H9 (cell line): ENCODE measurements around the gene PIMREG. TPM values are rescaled to one million over a fixed set of nuclear protein-coding genes. Genes with fewer than 3 reads are reported as not detected.

Source experiments
- DNase-seq: peaks from one replicate; pipeline ENCODE4 v3.0.0-alpha.2; 2017
- H2AFZ ChIP-seq: one replicate; pipeline ENCODE4 v1.6.1; 2013; ENCODE audit warnings: mild to moderate bottlenecking, low read length, control low read depth, moderate library complexity
- H2AK5ac ChIP-seq: 2 replicates; pipeline ENCODE4 v1.6.1; 2013; ENCODE audit warnings: low read length, control low read depth, mixed read lengths; ENCODE audit not compliant: insufficient read length
- H2BK120ac ChIP-seq: one replicate; pipeline ENCODE4 v1.6.1; 2013; ENCODE audit warnings: low read depth, mild to moderate bottlenecking, low read length, control low read depth, inconsistent platforms; ENCODE audit not compliant: poor library complexity, severe bottlenecking
- H2BK12ac ChIP-seq: 2 replicates; pipeline ENCODE4 v1.6.1; 2013; ENCODE audit warnings: low read length, control low read depth, mixed read lengths, low read depth; ENCODE audit not compliant: insufficient read length
- H2BK15ac ChIP-seq: 2 replicates; pipeline ENCODE4 v1.6.1; 2013; ENCODE audit warnings: low read depth, low read length, control low read depth
- H2BK20ac ChIP-seq: one replicate; pipeline ENCODE4 v1.6.1; 2013; ENCODE audit warnings: low read depth, mild to moderate bottlenecking, low read length, control low read depth, inconsistent platforms; ENCODE audit not compliant: poor library complexity, severe bottlenecking
- H2BK5ac ChIP-seq: 2 replicates; pipeline ENCODE4 v1.6.1; 2013; ENCODE audit warnings: low read length, control low read depth, mixed read lengths; ENCODE audit not compliant: insufficient read length
- H3K14ac ChIP-seq: 2 replicates; pipeline ENCODE4 v1.6.1; 2013; ENCODE audit warnings: low read length, control low read depth; ENCODE audit not compliant: insufficient read depth
- H3K18ac ChIP-seq: 2 replicates; pipeline ENCODE4 v1.6.1; 2013; ENCODE audit warnings: low read depth, mild to moderate bottlenecking, mixed read lengths, low read length, control low read depth; ENCODE audit not compliant: insufficient read length
- H3K23ac ChIP-seq: 2 replicates; pipeline ENCODE4 v1.6.1; 2013; ENCODE audit warnings: low read length, control low read depth, mixed read lengths, low read depth; ENCODE audit not compliant: insufficient read length
- H3K23me2 ChIP-seq: 2 replicates; pipeline ENCODE4 v1.6.1; 2013; ENCODE audit warnings: low read depth, mild to moderate bottlenecking, mixed read lengths, low read length, control low read depth; ENCODE audit not compliant: insufficient read length, poor library complexity, severe bottlenecking
- H3K27ac ChIP-seq: 2 replicates; pipeline ENCODE4 v1.5.1; 2013; ENCODE audit warnings: low read length, control low read depth, mixed read lengths, low read depth; ENCODE audit not compliant: insufficient read length
- H3K27me3 ChIP-seq: 2 replicates; pipeline ENCODE4 v1.6.1; 2013; ENCODE audit warnings: low read length, control low read depth, inconsistent platforms; ENCODE audit not compliant: insufficient read depth
- H3K4ac ChIP-seq: 2 replicates; pipeline ENCODE4 v1.6.1; 2013; ENCODE audit warnings: low read depth, mild to moderate bottlenecking, control low read depth, inconsistent platforms, low read length, moderate library complexity
- H3K4me1 ChIP-seq: 2 replicates; pipeline ENCODE4 v1.6.1; 2013; ENCODE audit warnings: low read length, control low read depth, inconsistent platforms; ENCODE audit not compliant: insufficient read depth
- H3K4me2 ChIP-seq: 2 replicates; pipeline ENCODE4 v1.6.1; 2013; ENCODE audit warnings: low read length, control low read depth, mixed read lengths; ENCODE audit not compliant: insufficient read length, insufficient read depth
- H3K56ac ChIP-seq: 2 replicates; pipeline ENCODE4 v1.6.1; 2013; ENCODE audit warnings: low read depth, mild to moderate bottlenecking, mixed read lengths, low read length, control low read depth; ENCODE audit not compliant: insufficient read length
- H3K79me1 ChIP-seq: 2 replicates; pipeline ENCODE4 v1.6.1; 2013; ENCODE audit warnings: low read depth, mild to moderate bottlenecking, moderate library complexity, low read length, control low read depth, inconsistent platforms; ENCODE audit not compliant: insufficient read depth, poor library complexity, severe bottlenecking
- H3K79me2 ChIP-seq: 2 replicates; pipeline ENCODE4 v1.6.1; 2013; ENCODE audit warnings: low read length, control low read depth, inconsistent platforms; ENCODE audit not compliant: insufficient read depth
- H3K9ac ChIP-seq: 2 replicates; pipeline ENCODE4 v1.6.1; 2013; ENCODE audit warnings: low read length, control low read depth, mixed read lengths; ENCODE audit not compliant: insufficient read length; ENCODE audit errors: extremely low read depth
- H3K9me3 ChIP-seq: one replicate; pipeline ENCODE4 v1.6.1; 2013; ENCODE audit warnings: low read depth, low read length, inconsistent platforms; ENCODE audit not compliant: control insufficient read depth
- H3T11ph ChIP-seq: one replicate; pipeline ENCODE4 v1.6.1; 2013; ENCODE audit warnings: mild to moderate bottlenecking, low read length, control low read depth, inconsistent platforms
- H4K20me1 ChIP-seq: one replicate; pipeline ENCODE4 v1.6.1; 2013; ENCODE audit not compliant: control insufficient read depth, insufficient read length, insufficient read depth
- H4K5ac ChIP-seq: 2 replicates; pipeline ENCODE4 v1.6.1; 2013; ENCODE audit warnings: low read depth, mild to moderate bottlenecking, mixed read lengths, low read length, control low read depth; ENCODE audit not compliant: insufficient read length
- H4K8ac ChIP-seq: replicated peaks from 2 replicates; pipeline ENCODE4 v1.6.1; 2013; ENCODE audit warnings: low read length, control low read depth, mixed read lengths, low read depth; ENCODE audit not compliant: insufficient read length
- H4K91ac ChIP-seq: 2 replicates; pipeline ENCODE4 v1.6.1; 2013; ENCODE audit warnings: low read depth, mild to moderate bottlenecking, moderate library complexity, mixed read lengths, low read length, control low read depth; ENCODE audit not compliant: insufficient read length
- H3K27ac Mint-ChIP-seq, 3 experiments: 2 replicates in 2 of 3; 3 replicates in 1 of 3; pipeline ENCODE4 v1.8.0; 2020 to 2021; ENCODE audit warnings: mixed read lengths in 3 of 3, mild to moderate bottlenecking in 1 of 3, moderate library complexity in 1 of 3
- H3K27me3 Mint-ChIP-seq: 2 replicates; pipeline ENCODE4 v1.8.0; 2021; ENCODE audit warnings: low read depth, mild to moderate bottlenecking, moderate library complexity, mixed read lengths
- H3K36me3 Mint-ChIP-seq, 3 experiments: 2 replicates in 2 of 3; 3 replicates in 1 of 3; pipeline ENCODE4 v1.8.0; 2020 to 2021; ENCODE audit warnings: low read depth in 3 of 3, mixed read lengths in 3 of 3; ENCODE audit not compliant: insufficient read depth in 1 of 3
- H3K4me1 Mint-ChIP-seq, 2 experiments: 2 replicates each; pipeline ENCODE4 v1.8.0; 2020; ENCODE audit warnings: mixed read lengths in 2 of 2
- H3K4me3 Mint-ChIP-seq, 2 experiments: 2 replicates in 1 of 2; 3 replicates in 1 of 2; pipeline ENCODE4 v1.8.0; 2020 to 2021; ENCODE audit warnings: mild to moderate bottlenecking in 2 of 2, mixed read lengths in 2 of 2, moderate library complexity in 1 of 2
- H3K9me3 Mint-ChIP-seq, 2 experiments: 2 replicates in 1 of 2; 3 replicates in 1 of 2; pipeline ENCODE4 v1.8.0; 2020; ENCODE audit warnings: mild to moderate bottlenecking in 2 of 2, mixed read lengths in 2 of 2, moderate library complexity in 1 of 2
- WGBS: extraction: QIAGEN DNeasy Blood & Tissue Kit; methylation state at CpG from one replicate; pipeline ENCODE4 v1.1.7; 2013; ENCODE audit warnings: missing lambda C conversion rate, low lambda C conversion rate, mixed read lengths; ENCODE audit not compliant: insufficient read length; ENCODE audit errors: extremely low coverage; 5-methylcytosine and 5-hydroxymethylcytosine counted together
- total RNA-seq: library from RNA; stranded (reverse); gene quantifications from 2 replicates; pipeline ENCODE4 v1.2.1, GENCODE V29; 2021
- TF ChIP-seq, protein P1 (sequence below): fragments of 200-600 bp; sonication (generic); conservative IDR thresholded peaks from 3 replicates; pipeline ENCODE4 v1.8.0; 2021; ENCODE audit warnings: antibody characterized with exemption, mild to moderate bottlenecking

Gene PIMREG
- total RNA-seq, 1 experiment from 2014 or later = 91.6 TPM

- Histone ChIP-seq H3K4ac (no peak overlapping the region), H2AK5ac (no peak overlapping the region), H3K4me2 (no peak overlapping the region), H3K79me1 (no peaks in the 10 kb centered on the region), H3K23ac (no peak overlapping the region), H4K20me1 (no peaks in the 10 kb centered on the region), H3K23me2 (no peaks in the 10 kb centered on the region), H3K9me3 (no peaks in the 10 kb centered on the region), H2BK5ac (no peak overlapping the region), H3K56ac (no peak overlapping the region), H4K91ac (no peak overlapping the region), H3K14ac (no peak overlapping the region), H3K18ac (no peak overlapping the region), H3K27ac (no peak overlapping the region), H2BK12ac (no peak overlapping the region), H4K5ac (no peak overlapping the region), H2AFZ (no peak overlapping the region), H2BK120ac (no peak overlapping the region), H3K4me1 (no peaks in the 10 kb centered on the region), H3K79me2 (no peaks in the 10 kb centered on the region), H2BK20ac (no peak overlapping the region), H3K27me3 (no peaks in the 10 kb centered on the region), H2BK15ac (no peak overlapping the region), H3T11ph (no peak overlapping the region), H3K9ac (no peak overlapping the region), H4K8ac (no peak overlapping the region)
- TF ChIP-seq, protein P1, sequence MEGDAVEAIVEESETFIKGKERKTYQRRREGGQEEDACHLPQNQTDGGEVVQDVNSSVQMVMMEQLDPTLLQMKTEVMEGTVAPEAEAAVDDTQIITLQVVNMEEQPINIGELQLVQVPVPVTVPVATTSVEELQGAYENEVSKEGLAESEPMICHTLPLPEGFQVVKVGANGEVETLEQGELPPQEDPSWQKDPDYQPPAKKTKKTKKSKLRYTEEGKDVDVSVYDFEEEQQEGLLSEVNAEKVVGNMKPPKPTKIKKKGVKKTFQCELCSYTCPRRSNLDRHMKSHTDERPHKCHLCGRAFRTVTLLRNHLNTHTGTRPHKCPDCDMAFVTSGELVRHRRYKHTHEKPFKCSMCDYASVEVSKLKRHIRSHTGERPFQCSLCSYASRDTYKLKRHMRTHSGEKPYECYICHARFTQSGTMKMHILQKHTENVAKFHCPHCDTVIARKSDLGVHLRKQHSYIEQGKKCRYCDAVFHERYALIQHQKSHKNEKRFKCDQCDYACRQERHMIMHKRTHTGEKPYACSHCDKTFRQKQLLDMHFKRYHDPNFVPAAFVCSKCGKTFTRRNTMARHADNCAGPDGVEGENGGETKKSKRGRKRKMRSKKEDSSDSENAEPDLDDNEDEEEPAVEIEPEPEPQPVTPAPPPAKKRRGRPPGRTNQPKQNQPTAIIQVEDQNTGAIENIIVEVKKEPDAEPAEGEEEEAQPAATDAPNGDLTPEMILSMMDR = no peak
- no peak overlapping the region for H3K27ac Mint-ChIP-seq
- no peaks in the 10 kb centered on the region for H3K36me3 Mint-ChIP-seq
- H3K9me3 Mint-ChIP-seq = no peaks in the 10 kb centered on the region
- H3K27me3 Mint-ChIP-seq = no peaks in the 10 kb centered on the region; the same call in 1 of the 2 replicates
- no peak overlapping the region for H3K4me3 Mint-ChIP-seq
- no CpG with 5 or more reads among the region's 10 CpGs for WGBS
- DNase-seq = no peak
- H3K4me1 Mint-ChIP-seq = peaks cover 2 to 7% of the 10 kb centered on the region in 2 experiments; a peak in 2 of 4 replicates
These were observed 35.5 kb upstream of the PIMREG start for GRCh38 chr17:6408735-6409134.
